Upper lobe of left lung (tissue), 4 donors: ENCODE data around the gene LDLRAD3.

Experiments
- CTCF ChIP-seq, 6 experiments: fragments of 450-650 bp in 4 of 6; fragments of 200-600 bp in 2 of 6; sonication (generic) in 2 of 6; IDR thresholded peaks; one replicate each; pipeline ENCODE4 v1.5.1; 2016 to 2019; ENCODE audit warnings: antibody characterized with exemption in 6 of 6
- EP300 ChIP-seq, 4 donors: sonication (generic); formaldehyde crosslinking; IDR thresholded peaks; one replicate each; pipeline ENCODE4 v1.5.1; 2017; ENCODE audit warnings: antibody characterized with exemption in 4 of 4, control low read depth in 2 of 4
- POLR2A ChIP-seq, 4 donors: fragments of 450-650 bp; IDR thresholded peaks; one replicate each; pipeline ENCODE4 v1.5.1; 2016 to 2017; ENCODE audit warnings: antibody characterized with exemption in 4 of 4, mild to moderate bottlenecking in 2 of 4
- POLR2AphosphoS5 ChIP-seq, 2 donors: sonication (generic); formaldehyde crosslinking; IDR thresholded peaks; one replicate each; pipeline ENCODE4 v1.5.1; 2017; ENCODE audit warnings: antibody characterized with exemption in 2 of 2

- no peak for TF ChIP-seq POLR2A (IDR thresholded peaks at IDR 0.05)
- TF ChIP-seq CTCF (IDR thresholded peaks at IDR 0.05), result no peak
- TF ChIP-seq EP300 (IDR thresholded peaks at IDR 0.05), result no peak
- no peak for TF ChIP-seq POLR2AphosphoS5 (IDR thresholded peaks at IDR 0.05)
Measured at GRCh38 chr11:36161572-36161971, 217.7 kb downstream of the LDLRAD3 start.
